Measurements from ENCODE around the gene PTGDR. TPM values are rescaled to one million over a fixed set of nuclear protein-coding genes. Genes with fewer than 3 reads are reported as not detected.

PTGDR gene
- total RNA-seq, 4 donors from 2014 or later: 0.26 to 2.9 (median 0.87) TPM

- intact Hi-C loops (cut with DNase I; ENCODE audit: low total_unique reads): no loop called here
These were observed 37.5 kb downstream of the PTGDR start for GRCh38 chr14:52305014-52305413.

GRCh38 chr14:52307376-52307775 is 39.9 kb downstream of the PTGDR start:
- no peak overlapping the region for H3K27ac ChIP-seq
- intact Hi-C loops (cut with DNase I; ENCODE audit: low total_unique reads): no loop called here
- peaks cover 0 to 6% of the 10 kb centered on the region in 2 donors for H3K4me1 ChIP-seq
- H3K9me3 ChIP-seq: no peaks in the 10 kb centered on the region
- H3K4me3 ChIP-seq: no peak overlapping the region
- DNase-seq: no peak
- TF ChIP-seq CTCF (IDR thresholded peaks at IDR 0.05): no peak
- TF ChIP-seq POLR2A (IDR thresholded peaks at IDR 0.05): no peak
- no peaks in the 10 kb centered on the region for H3K27me3 ChIP-seq
- H3K36me3 ChIP-seq: no peaks in the 10 kb centered on the region

More at GRCh38 chr14:52305014-52305413, 37.5 kb downstream of the PTGDR start:
- H3K27ac ChIP-seq: no peak overlapping the region
- DNase-seq: no peak
- TF ChIP-seq POLR2A (IDR thresholded peaks at IDR 0.05): no peak
- no peaks in the 10 kb centered on the region for H3K36me3 ChIP-seq
- H3K9me3 ChIP-seq: no peaks in the 10 kb centered on the region
- H3K4me1 ChIP-seq: no peaks in the 10 kb centered on the region
- H3K27me3 ChIP-seq: no peaks in the 10 kb centered on the region
- H3K4me3 ChIP-seq: no peak overlapping the region

- Histone ChIP-seq H3K27ac (no peak overlapping the region), H3K27me3 (no peaks in the 10 kb centered on the region), H3K9me3 (no peaks in the 10 kb centered on the region), H3K4me3 (no peak overlapping the region), H3K4me1 (peaks cover 0 to 6% of the 10 kb centered on the region in 2 donors), H3K36me3 (no peaks in the 10 kb centered on the region)
- no peak for TF ChIP-seq POLR2A (IDR thresholded peaks at IDR 0.05)
- TF ChIP-seq CTCF (IDR thresholded peaks at IDR 0.05): no peak
- intact Hi-C loops (cut with DNase I; ENCODE audit: low total_unique reads): no loop called here
- DNase-seq: no peak
These were observed 40.4 kb downstream of the PTGDR start for GRCh38 chr14:52307905-52308304.

GRCh38 chr14:52310541-52310940 is 43.0 kb downstream of the PTGDR start:
- no peak for DNase-seq
- H3K4me3 ChIP-seq: no peak overlapping the region
- no peaks in the 10 kb centered on the region for H3K27me3 ChIP-seq
- intact Hi-C loops (cut with DNase I; ENCODE audit: low total_unique reads): no loop called here
- no peaks in the 10 kb centered on the region for H3K9me3 ChIP-seq
- TF ChIP-seq POLR2A (IDR thresholded peaks at IDR 0.05) (no peak), CTCF (IDR thresholded peaks at IDR 0.05) (no peak)
- H3K4me1 ChIP-seq: peaks cover 0 to 6% of the 10 kb centered on the region in 2 donors
- no peaks in the 10 kb centered on the region for H3K36me3 ChIP-seq
- H3K27ac ChIP-seq: no peak overlapping the region

GRCh38 chr14:52312931-52313355 is 45.4 kb downstream of the PTGDR start:
- intact Hi-C loops (cut with DNase I; ENCODE audit: low total_unique reads): no loop called here
- peak overlapping the region; percentile 50 to 58 for H3K4me3 ChIP-seq
- peak overlapping the region; percentile 68 to 86 for H3K27ac ChIP-seq
- H3K36me3 ChIP-seq: no peaks in the 10 kb centered on the region
- no peaks in the 10 kb centered on the region for H3K27me3 ChIP-seq
- no peaks in the 10 kb centered on the region for H3K9me3 ChIP-seq
- peaks cover 0 to 6% of the 10 kb centered on the region in 2 donors for H3K4me1 ChIP-seq
- peak; percentile 44 to 47 for DNase-seq
- TF ChIP-seq CTCF (IDR thresholded peaks at IDR 0.05) (no peak), POLR2A (IDR thresholded peaks at IDR 0.05) (no peak)

GRCh38 chr14:52313462-52313861 is 46.0 kb downstream of the PTGDR start:
- H3K27ac ChIP-seq: peak overlapping the region; percentile 68 to 86
- intact Hi-C loops (cut with DNase I; ENCODE audit: low total_unique reads): no loop called here

More at GRCh38 chr14:52313462-52313861, 46.0 kb downstream of the PTGDR start:
- Histone ChIP-seq H3K36me3 (no peaks in the 10 kb centered on the region), H3K4me1 (peaks cover 0 to 6% of the 10 kb centered on the region in 2 donors), H3K27me3 (no peaks in the 10 kb centered on the region), H3K4me3 (peak overlapping the region; percentile 50 to 58), H3K9me3 (no peaks in the 10 kb centered on the region)
- no peak for DNase-seq
- TF ChIP-seq CTCF (IDR thresholded peaks at IDR 0.05): no peak
- TF ChIP-seq POLR2A (IDR thresholded peaks at IDR 0.05): no peak

Data from uterus (tissue), 4 donors.